Natural killer cell (primary cell): ENCODE results near the gene MED27. TPM values are rescaled to one million over a fixed set of nuclear protein-coding genes. Genes with fewer than 3 reads are reported as not detected.

Experiments
- ATAC-seq, 3 donors: fragments of 150-1000 bp in 2 of 3; fragments of 200-7000 bp in 1 of 3; cut with Tn5 transposase; 1 replicate in 1 of 3; 2 replicates in 2 of 3; pipeline ENCODE4 v1.10.0; 2021; ENCODE audit warnings: mild to moderate bottlenecking in 2 of 3, moderate library complexity in 2 of 3
- DNase-seq, 2 donors: peaks; one replicate each; pipeline versions ENCODE4 v3.0.0 to v3.0.0-alpha.2; 2013 to 2021; ENCODE audit warnings: mixed read lengths in 1 of 2
- H3K27ac ChIP-seq: one replicate; pipeline ENCODE4 v1.5.1; 2013; ENCODE audit warnings: mild to moderate bottlenecking, low read length
- H3K27me3 ChIP-seq: one replicate; pipeline ENCODE4 v1.6.1; 2013; ENCODE audit warnings: low read length; ENCODE audit not compliant: control insufficient read depth, insufficient read depth
- H3K36me3 ChIP-seq: one replicate; pipeline ENCODE4 v1.6.1; 2013; ENCODE audit warnings: low read length; ENCODE audit not compliant: control insufficient read depth, insufficient read depth
- H3K4me1 ChIP-seq: one replicate; pipeline ENCODE4 v1.6.1; 2013; ENCODE audit warnings: low read length; ENCODE audit not compliant: control insufficient read depth, insufficient read depth
- H3K4me3 ChIP-seq: one replicate; pipeline ENCODE4 v1.5.1; 2013; ENCODE audit warnings: low read length
- H3K9me3 ChIP-seq: one replicate; pipeline ENCODE4 v1.6.1; 2013; ENCODE audit warnings: low read length; ENCODE audit not compliant: control insufficient read depth, insufficient read depth
- H3K27ac Mint-ChIP-seq, 2 donors: one replicate each; pipeline ENCODE4 v1.8.0; 2022; ENCODE audit warnings: mild to moderate bottlenecking in 2 of 2, mixed read lengths in 2 of 2, moderate library complexity in 1 of 2
- H3K27me3 Mint-ChIP-seq, 2 donors: one replicate each; pipeline ENCODE4 v1.8.0; 2022; ENCODE audit warnings: low read depth in 2 of 2, mixed read lengths in 2 of 2
- H3K36me3 Mint-ChIP-seq: one replicate; pipeline ENCODE4 v1.8.0; 2022; ENCODE audit warnings: mixed read lengths
- H3K4me1 Mint-ChIP-seq, 2 donors: one replicate each; pipeline ENCODE4 v1.8.0; 2022; ENCODE audit warnings: mixed read lengths in 2 of 2
- H3K4me3 Mint-ChIP-seq: one replicate; pipeline ENCODE4 v1.8.0; 2022; ENCODE audit warnings: mild to moderate bottlenecking, moderate library complexity, mixed read lengths
- H3K9me3 Mint-ChIP-seq, 2 donors: one replicate each; pipeline ENCODE4 v1.8.0; 2022; ENCODE audit warnings: mixed read lengths in 2 of 2
- WGBS: methylation state at CpG from one replicate; pipeline ENCODE4 v1.1.7; 2013; ENCODE audit warnings: missing lambda C conversion rate; ENCODE audit not compliant: insufficient coverage; 5-methylcytosine and 5-hydroxymethylcytosine counted together
- intact Hi-C: fragments of 100-400 bp; cut with micrococcal nuclease; formaldehyde crosslinking; loops from one replicate; pipeline ENCODE4 v1.14.2; 2022
- total RNA-seq, 4 donors: library from RNA; stranded (reverse); fragments of 120-200 nt in 1 of 4; gene quantifications; one replicate each; pipeline versions ENCODE4 v1.2.3 to v1.2.4, GENCODE V29; 2013 to 2022
- TF ChIP-seq, protein P1 (sequence below): fragments of 200-600 bp; IDR thresholded peaks from one replicate; pipeline ENCODE4 v1.8.0; 2022; ENCODE audit warnings: antibody characterized with exemption

Gene MED27
- total RNA-seq, 3 donors from 2014 or later (not counting 1 experiment from before 2014, with no cell fraction given): 24.4 to 27.3 (median 26.9) TPM

DNA sequence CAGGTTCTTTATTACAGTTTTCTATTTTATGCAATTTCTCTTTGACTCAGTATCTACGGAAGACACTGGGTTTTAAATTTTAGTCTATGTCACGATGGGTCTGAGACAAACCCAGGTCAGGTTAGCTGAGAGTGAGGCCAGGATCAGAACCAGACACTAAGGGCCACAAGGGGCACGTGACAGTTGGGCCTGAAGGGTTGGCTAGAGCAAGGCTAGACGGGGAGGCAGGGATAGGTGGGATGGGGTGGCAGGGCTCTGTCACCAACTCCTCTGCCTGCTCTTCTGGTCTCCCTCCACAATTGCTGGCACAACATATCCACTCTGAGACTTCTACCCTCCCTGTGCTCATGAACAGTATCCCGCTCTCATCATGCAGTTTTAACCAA lies 76.4 kb downstream of the MED27 start:
- Mint-ChIP-seq H3K4me1 (peaks cover 65 to 70% of the 10 kb centered on the region in 2 donors), H3K9me3 (no peaks in the 10 kb centered on the region), H3K36me3 (no peaks in the 10 kb centered on the region), H3K27me3 (no peaks in the 10 kb centered on the region), H3K4me3 (no peak overlapping the region), H3K27ac (peak overlapping the region; percentile 37 to 52)
- no peak overlapping the region for H3K4me3 ChIP-seq
- H3K4me1 ChIP-seq: peaks cover 5% of the 10 kb centered on the region
- ATAC-seq: no peak
- TF ChIP-seq, protein P1, sequence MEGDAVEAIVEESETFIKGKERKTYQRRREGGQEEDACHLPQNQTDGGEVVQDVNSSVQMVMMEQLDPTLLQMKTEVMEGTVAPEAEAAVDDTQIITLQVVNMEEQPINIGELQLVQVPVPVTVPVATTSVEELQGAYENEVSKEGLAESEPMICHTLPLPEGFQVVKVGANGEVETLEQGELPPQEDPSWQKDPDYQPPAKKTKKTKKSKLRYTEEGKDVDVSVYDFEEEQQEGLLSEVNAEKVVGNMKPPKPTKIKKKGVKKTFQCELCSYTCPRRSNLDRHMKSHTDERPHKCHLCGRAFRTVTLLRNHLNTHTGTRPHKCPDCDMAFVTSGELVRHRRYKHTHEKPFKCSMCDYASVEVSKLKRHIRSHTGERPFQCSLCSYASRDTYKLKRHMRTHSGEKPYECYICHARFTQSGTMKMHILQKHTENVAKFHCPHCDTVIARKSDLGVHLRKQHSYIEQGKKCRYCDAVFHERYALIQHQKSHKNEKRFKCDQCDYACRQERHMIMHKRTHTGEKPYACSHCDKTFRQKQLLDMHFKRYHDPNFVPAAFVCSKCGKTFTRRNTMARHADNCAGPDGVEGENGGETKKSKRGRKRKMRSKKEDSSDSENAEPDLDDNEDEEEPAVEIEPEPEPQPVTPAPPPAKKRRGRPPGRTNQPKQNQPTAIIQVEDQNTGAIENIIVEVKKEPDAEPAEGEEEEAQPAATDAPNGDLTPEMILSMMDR: no peak
- intact Hi-C loops: no loop called here
- 85% methylated on average over 4 of the region's 5 CpGs for WGBS
- no peaks in the 10 kb centered on the region for H3K36me3 ChIP-seq
- DNase-seq: no peak
- H3K27me3 ChIP-seq: no peaks in the 10 kb centered on the region
- H3K27ac ChIP-seq: no peak overlapping the region
- H3K9me3 ChIP-seq: no peaks in the 10 kb centered on the region

DNA sequence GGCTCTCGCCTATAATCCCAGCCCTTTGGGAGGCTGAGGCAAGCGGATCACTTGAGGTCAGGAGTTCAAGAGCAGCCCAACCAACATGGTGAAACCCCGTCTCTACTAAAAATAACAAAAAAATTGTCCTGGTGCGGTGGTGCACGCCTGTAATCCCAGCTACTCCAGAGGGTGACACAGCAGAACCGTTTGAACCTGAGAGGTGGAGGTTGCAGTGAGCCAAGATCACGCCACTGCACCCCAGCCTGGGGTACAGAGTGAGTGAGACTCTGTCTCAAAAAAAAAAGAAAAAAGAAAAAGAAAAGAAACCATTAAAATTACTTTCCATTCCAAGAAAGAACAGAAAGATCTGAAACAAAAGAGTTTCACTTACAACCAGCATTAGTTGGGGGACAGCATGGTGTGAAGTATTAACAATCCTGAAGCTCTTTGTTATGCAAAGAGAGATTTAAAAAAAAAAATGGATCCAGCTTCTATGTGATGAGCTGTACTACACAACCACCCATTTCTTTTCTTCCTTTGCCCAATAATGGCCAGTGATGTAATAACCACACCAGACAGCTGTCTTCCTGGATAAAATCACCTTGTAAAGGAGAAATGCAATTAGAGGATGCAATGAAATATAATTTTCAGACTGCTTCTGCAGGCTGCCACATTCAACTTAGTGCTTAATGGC lies 76.9 kb downstream of the MED27 start:
- no peaks in the 10 kb centered on the region for H3K36me3 ChIP-seq
- peak overlapping the region in 1 of 2 donors; percentile 37 for H3K27ac Mint-ChIP-seq
- no peaks in the 10 kb centered on the region for H3K9me3 ChIP-seq
- H3K27me3 Mint-ChIP-seq: no peaks in the 10 kb centered on the region
- H3K27ac ChIP-seq: no peak overlapping the region
- H3K36me3 Mint-ChIP-seq: no peaks in the 10 kb centered on the region
- intact Hi-C loops: no loop called here
- WGBS: 87% methylated on average over 7 of the region's 7 CpGs
- no peaks in the 10 kb centered on the region for H3K9me3 Mint-ChIP-seq
- ATAC-seq: no peak
- no peaks in the 10 kb centered on the region for H3K27me3 ChIP-seq
- H3K4me1 Mint-ChIP-seq: peaks cover 61 to 68% of the 10 kb centered on the region in 2 donors
- H3K4me3 ChIP-seq: no peak overlapping the region
- DNase-seq: no peak
- no peak overlapping the region for H3K4me3 Mint-ChIP-seq
- TF ChIP-seq, protein P1: no peak
- peaks cover 5% of the 10 kb centered on the region for H3K4me1 ChIP-seq

DNA sequence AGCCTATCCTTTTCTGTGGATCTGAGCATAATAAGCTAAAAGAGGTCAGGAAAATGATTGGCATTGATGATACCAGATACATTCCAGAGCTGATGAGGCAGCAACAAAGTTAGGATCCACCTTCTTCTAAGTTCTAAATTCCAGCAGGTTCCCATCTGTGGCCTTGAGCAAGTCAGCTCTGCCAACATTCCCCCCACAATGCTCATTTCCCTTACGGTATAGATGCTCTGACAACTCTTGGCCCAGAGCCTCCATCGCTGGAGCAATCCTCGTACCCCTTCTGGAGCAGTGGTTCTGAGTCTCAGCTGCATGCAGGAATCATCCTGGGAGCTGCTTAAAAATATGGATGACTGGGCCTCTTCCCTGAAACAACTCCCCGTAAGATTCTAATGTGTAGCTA lies 78.1 kb downstream of the MED27 start:
- H3K27ac Mint-ChIP-seq: peak overlapping the region; percentile 30 to 33
- Histone ChIP-seq H3K36me3 (no peaks in the 10 kb centered on the region), H3K4me3 (no peak overlapping the region), H3K4me1 (no peaks in the 10 kb centered on the region), H3K27ac (no peak overlapping the region), H3K9me3 (no peaks in the 10 kb centered on the region), H3K27me3 (no peaks in the 10 kb centered on the region)
- no peak for ATAC-seq
- no peaks in the 10 kb centered on the region for H3K36me3 Mint-ChIP-seq
- no peaks in the 10 kb centered on the region for H3K9me3 Mint-ChIP-seq
- TF ChIP-seq, protein P1: no peak
- WGBS: 100% methylated on average over 4 of the region's 4 CpGs
- no peak overlapping the region for H3K4me3 Mint-ChIP-seq
- no peak for DNase-seq
- intact Hi-C loops: no loop called here
- H3K4me1 Mint-ChIP-seq: peaks cover 53 to 56% of the 10 kb centered on the region in 2 donors
- H3K27me3 Mint-ChIP-seq: no peaks in the 10 kb centered on the region

DNA sequence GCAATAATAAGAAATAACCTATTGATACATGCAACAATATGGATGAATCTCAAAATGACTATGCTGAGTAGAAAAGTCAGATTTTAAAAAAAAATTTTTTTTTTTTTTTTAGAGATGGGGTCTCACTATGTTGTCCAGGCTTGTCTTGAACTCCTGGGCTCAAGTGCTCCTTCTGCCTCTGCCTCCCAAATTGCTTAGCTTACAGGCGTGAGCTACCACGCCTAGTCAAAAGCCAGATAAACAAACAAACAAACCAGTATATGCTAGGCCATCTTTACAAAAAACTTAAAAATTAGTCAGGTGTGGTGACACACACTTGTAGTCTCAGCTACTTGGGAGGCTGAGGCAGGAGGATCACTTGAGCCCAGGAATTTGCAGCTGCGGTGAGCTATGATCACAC lies 79.0 kb downstream of the MED27 start:
- ATAC-seq (no peak), DNase-seq (no peak)
- Histone ChIP-seq H3K27me3 (no peaks in the 10 kb centered on the region), H3K4me1 (no peaks in the 10 kb centered on the region), H3K4me3 (no peak overlapping the region), H3K36me3 (no peaks in the 10 kb centered on the region), H3K9me3 (no peaks in the 10 kb centered on the region), H3K27ac (no peak overlapping the region)
- intact Hi-C loops: no loop called here
- TF ChIP-seq, protein P1: no peak
- 92% methylated on average over 3 of the region's 3 CpGs for WGBS
- H3K36me3 Mint-ChIP-seq: no peaks in the 10 kb centered on the region
- H3K4me3 Mint-ChIP-seq: no peak overlapping the region
- H3K27me3 Mint-ChIP-seq: no peaks in the 10 kb centered on the region
- H3K27ac Mint-ChIP-seq: peak overlapping the region; percentile 30 to 61
- no peaks in the 10 kb centered on the region for H3K9me3 Mint-ChIP-seq
- H3K4me1 Mint-ChIP-seq: peaks cover 49 to 51% of the 10 kb centered on the region in 2 donors
